H9 (cell line): ENCODE measurements around the gene TMEM123. TPM values are rescaled to one million over a fixed set of nuclear protein-coding genes. Genes with fewer than 3 reads are reported as not detected.

Experiments used
- DNase-seq: peaks from one replicate; pipeline ENCODE4 v3.0.0-alpha.2; 2017
- H2AFZ ChIP-seq: one replicate; pipeline ENCODE4 v1.6.1; 2013; ENCODE audit warnings: mild to moderate bottlenecking, low read length, control low read depth, moderate library complexity
- H2AK5ac ChIP-seq: 2 replicates; pipeline ENCODE4 v1.6.1; 2013; ENCODE audit warnings: low read length, control low read depth, mixed read lengths; ENCODE audit not compliant: insufficient read length
- H2BK120ac ChIP-seq: one replicate; pipeline ENCODE4 v1.6.1; 2013; ENCODE audit warnings: low read depth, mild to moderate bottlenecking, low read length, control low read depth, inconsistent platforms; ENCODE audit not compliant: poor library complexity, severe bottlenecking
- H2BK12ac ChIP-seq: 2 replicates; pipeline ENCODE4 v1.6.1; 2013; ENCODE audit warnings: low read length, control low read depth, mixed read lengths, low read depth; ENCODE audit not compliant: insufficient read length
- H2BK15ac ChIP-seq: 2 replicates; pipeline ENCODE4 v1.6.1; 2013; ENCODE audit warnings: low read depth, low read length, control low read depth
- H2BK20ac ChIP-seq: one replicate; pipeline ENCODE4 v1.6.1; 2013; ENCODE audit warnings: low read depth, mild to moderate bottlenecking, low read length, control low read depth, inconsistent platforms; ENCODE audit not compliant: poor library complexity, severe bottlenecking
- H2BK5ac ChIP-seq: 2 replicates; pipeline ENCODE4 v1.6.1; 2013; ENCODE audit warnings: low read length, control low read depth, mixed read lengths; ENCODE audit not compliant: insufficient read length
- H3K14ac ChIP-seq: 2 replicates; pipeline ENCODE4 v1.6.1; 2013; ENCODE audit warnings: low read length, control low read depth; ENCODE audit not compliant: insufficient read depth
- H3K18ac ChIP-seq: 2 replicates; pipeline ENCODE4 v1.6.1; 2013; ENCODE audit warnings: low read depth, mild to moderate bottlenecking, mixed read lengths, low read length, control low read depth; ENCODE audit not compliant: insufficient read length
- H3K23ac ChIP-seq: 2 replicates; pipeline ENCODE4 v1.6.1; 2013; ENCODE audit warnings: low read length, control low read depth, mixed read lengths, low read depth; ENCODE audit not compliant: insufficient read length
- H3K23me2 ChIP-seq: 2 replicates; pipeline ENCODE4 v1.6.1; 2013; ENCODE audit warnings: low read depth, mild to moderate bottlenecking, mixed read lengths, low read length, control low read depth; ENCODE audit not compliant: insufficient read length, poor library complexity, severe bottlenecking
- H3K27ac ChIP-seq: 2 replicates; pipeline ENCODE4 v1.5.1; 2013; ENCODE audit warnings: low read length, control low read depth, mixed read lengths, low read depth; ENCODE audit not compliant: insufficient read length
- H3K27me3 ChIP-seq: 2 replicates; pipeline ENCODE4 v1.6.1; 2013; ENCODE audit warnings: low read length, control low read depth, inconsistent platforms; ENCODE audit not compliant: insufficient read depth
- H3K4ac ChIP-seq: 2 replicates; pipeline ENCODE4 v1.6.1; 2013; ENCODE audit warnings: low read depth, mild to moderate bottlenecking, control low read depth, inconsistent platforms, low read length, moderate library complexity
- H3K4me1 ChIP-seq: 2 replicates; pipeline ENCODE4 v1.6.1; 2013; ENCODE audit warnings: low read length, control low read depth, inconsistent platforms; ENCODE audit not compliant: insufficient read depth
- H3K4me2 ChIP-seq: 2 replicates; pipeline ENCODE4 v1.6.1; 2013; ENCODE audit warnings: low read length, control low read depth, mixed read lengths; ENCODE audit not compliant: insufficient read length, insufficient read depth
- H3K56ac ChIP-seq: 2 replicates; pipeline ENCODE4 v1.6.1; 2013; ENCODE audit warnings: low read depth, mild to moderate bottlenecking, mixed read lengths, low read length, control low read depth; ENCODE audit not compliant: insufficient read length
- H3K79me1 ChIP-seq: 2 replicates; pipeline ENCODE4 v1.6.1; 2013; ENCODE audit warnings: low read depth, mild to moderate bottlenecking, moderate library complexity, low read length, control low read depth, inconsistent platforms; ENCODE audit not compliant: insufficient read depth, poor library complexity, severe bottlenecking
- H3K79me2 ChIP-seq: 2 replicates; pipeline ENCODE4 v1.6.1; 2013; ENCODE audit warnings: low read length, control low read depth, inconsistent platforms; ENCODE audit not compliant: insufficient read depth
- H3K9ac ChIP-seq: 2 replicates; pipeline ENCODE4 v1.6.1; 2013; ENCODE audit warnings: low read length, control low read depth, mixed read lengths; ENCODE audit not compliant: insufficient read length; ENCODE audit errors: extremely low read depth
- H3K9me3 ChIP-seq: one replicate; pipeline ENCODE4 v1.6.1; 2013; ENCODE audit warnings: low read depth, low read length, inconsistent platforms; ENCODE audit not compliant: control insufficient read depth
- H3T11ph ChIP-seq: one replicate; pipeline ENCODE4 v1.6.1; 2013; ENCODE audit warnings: mild to moderate bottlenecking, low read length, control low read depth, inconsistent platforms
- H4K20me1 ChIP-seq: one replicate; pipeline ENCODE4 v1.6.1; 2013; ENCODE audit not compliant: control insufficient read depth, insufficient read length, insufficient read depth
- H4K5ac ChIP-seq: 2 replicates; pipeline ENCODE4 v1.6.1; 2013; ENCODE audit warnings: low read depth, mild to moderate bottlenecking, mixed read lengths, low read length, control low read depth; ENCODE audit not compliant: insufficient read length
- H4K8ac ChIP-seq: replicated peaks from 2 replicates; pipeline ENCODE4 v1.6.1; 2013; ENCODE audit warnings: low read length, control low read depth, mixed read lengths, low read depth; ENCODE audit not compliant: insufficient read length
- H4K91ac ChIP-seq: 2 replicates; pipeline ENCODE4 v1.6.1; 2013; ENCODE audit warnings: low read depth, mild to moderate bottlenecking, moderate library complexity, mixed read lengths, low read length, control low read depth; ENCODE audit not compliant: insufficient read length
- H3K27ac Mint-ChIP-seq, 3 experiments: 2 replicates in 2 of 3; 3 replicates in 1 of 3; pipeline ENCODE4 v1.8.0; 2020 to 2021; ENCODE audit warnings: mixed read lengths in 3 of 3, mild to moderate bottlenecking in 1 of 3, moderate library complexity in 1 of 3
- H3K27me3 Mint-ChIP-seq: 2 replicates; pipeline ENCODE4 v1.8.0; 2021; ENCODE audit warnings: low read depth, mild to moderate bottlenecking, moderate library complexity, mixed read lengths
- H3K36me3 Mint-ChIP-seq, 3 experiments: 2 replicates in 2 of 3; 3 replicates in 1 of 3; pipeline ENCODE4 v1.8.0; 2020 to 2021; ENCODE audit warnings: low read depth in 3 of 3, mixed read lengths in 3 of 3; ENCODE audit not compliant: insufficient read depth in 1 of 3
- H3K4me1 Mint-ChIP-seq, 2 experiments: 2 replicates each; pipeline ENCODE4 v1.8.0; 2020; ENCODE audit warnings: mixed read lengths in 2 of 2
- H3K4me3 Mint-ChIP-seq, 2 experiments: 2 replicates in 1 of 2; 3 replicates in 1 of 2; pipeline ENCODE4 v1.8.0; 2020 to 2021; ENCODE audit warnings: mild to moderate bottlenecking in 2 of 2, mixed read lengths in 2 of 2, moderate library complexity in 1 of 2
- H3K9me3 Mint-ChIP-seq, 2 experiments: 2 replicates in 1 of 2; 3 replicates in 1 of 2; pipeline ENCODE4 v1.8.0; 2020; ENCODE audit warnings: mild to moderate bottlenecking in 2 of 2, mixed read lengths in 2 of 2, moderate library complexity in 1 of 2
- CTCF ChIP-seq: fragments of 200-600 bp; sonication (generic); conservative IDR thresholded peaks from 3 replicates; pipeline ENCODE4 v1.8.0; 2021; ENCODE audit warnings: antibody characterized with exemption, mild to moderate bottlenecking
- WGBS: extraction: QIAGEN DNeasy Blood & Tissue Kit; methylation state at CpG from one replicate; pipeline ENCODE4 v1.1.7; 2013; ENCODE audit warnings: missing lambda C conversion rate, low lambda C conversion rate, mixed read lengths; ENCODE audit not compliant: insufficient read length; ENCODE audit errors: extremely low coverage; 5-methylcytosine and 5-hydroxymethylcytosine counted together
- total RNA-seq: library from RNA; stranded (reverse); gene quantifications from 2 replicates; pipeline ENCODE4 v1.2.1, GENCODE V29; 2021

TMEM123 gene
- total RNA-seq, 1 experiment from 2014 or later, result 76.7 TPM

DNA sequence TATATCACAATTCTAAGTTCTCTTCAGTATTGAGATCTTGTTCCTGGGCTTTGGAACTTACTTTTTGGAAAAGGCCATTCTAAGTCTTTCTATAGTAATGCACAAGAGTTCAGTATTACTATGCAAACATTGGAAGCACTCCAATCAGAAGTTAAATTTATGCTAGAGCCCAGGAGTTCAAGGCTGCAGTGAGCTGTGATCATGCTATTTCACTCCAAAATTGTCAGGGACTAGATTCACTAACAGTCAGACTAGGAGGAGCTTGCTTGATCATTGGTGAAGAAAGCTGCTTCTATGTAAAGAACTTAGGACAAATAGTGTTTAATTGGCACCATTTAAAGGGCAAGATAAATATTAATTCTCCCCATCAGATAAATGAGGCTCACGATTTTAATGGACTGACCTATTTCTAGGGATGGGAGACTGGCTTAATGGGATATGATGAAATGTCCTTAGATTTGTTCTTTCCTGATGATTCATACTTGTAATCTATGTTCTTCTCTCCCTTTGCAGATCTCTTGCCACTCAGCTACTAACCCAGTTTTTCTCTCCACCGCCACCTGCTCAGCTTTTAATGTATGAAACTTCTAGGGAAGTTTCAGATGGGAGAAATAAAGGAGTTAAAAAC lies 32.6 kb upstream of the TMEM123 start:
- Histone ChIP-seq H3K9ac (no peak overlapping the region), H3K23me2 (no peaks in the 10 kb centered on the region), H3K56ac (no peak overlapping the region), H3K79me1 (no peaks in the 10 kb centered on the region), H2AFZ (no peak overlapping the region), H3K4ac (no peak overlapping the region), H4K91ac (no peak overlapping the region), H4K8ac (no peak overlapping the region), H2BK15ac (no peak overlapping the region), H4K5ac (no peak overlapping the region), H3K23ac (no peak overlapping the region), H2BK20ac (no peak overlapping the region), H3K9me3 (no peaks in the 10 kb centered on the region), H2BK12ac (no peak overlapping the region), H3K27me3 (no peaks in the 10 kb centered on the region), H3K27ac (no peak overlapping the region), H2AK5ac (no peak overlapping the region), H3T11ph (no peak overlapping the region), H3K4me1 (no peaks in the 10 kb centered on the region), H2BK5ac (no peak overlapping the region), H3K79me2 (no peaks in the 10 kb centered on the region), H3K18ac (no peak overlapping the region), H3K4me2 (no peak overlapping the region), H3K14ac (no peak overlapping the region), H4K20me1 (no peaks in the 10 kb centered on the region), H2BK120ac (no peak overlapping the region)
- no CpG with 5 or more reads among the region's 2 CpGs for whole genome bisulfite sequencing
- no peak overlapping the region for H3K4me3 Mint-ChIP-seq
- DNase-seq, result no peak
- no peaks in the 10 kb centered on the region for H3K27me3 Mint-ChIP-seq
- no peak overlapping the region for H3K27ac Mint-ChIP-seq
- no peaks in the 10 kb centered on the region for H3K9me3 Mint-ChIP-seq
- no peaks in the 10 kb centered on the region for H3K36me3 Mint-ChIP-seq
- H3K4me1 Mint-ChIP-seq, result 0 out of 4 replicates have a peak, but pooled peaks cover 0 to 4% of the 10 kb centered on the region in 2 experiments
- TF ChIP-seq CTCF, result no peak
